Activated T-helper 2 cell treated with anti-CD3 and anti-CD28 coated beads, Interferon-gamma antibody, Interleukin-2, Interleukin-4, amounts not matched to agents 10 μg/mL and 5 μg/mL and 100 μg/mL, durations not matched to agents 14 hours and 24 hours and 36 hours (primary cell): ENCODE data around the gene ENSA. TPM values are rescaled to one million over a fixed set of nuclear protein-coding genes. Genes with fewer than 3 reads are reported as not detected.
"Not testable (repeated sequence)": the region's sequence is repeated elsewhere in the genome, so short reads cannot be mapped to it uniquely, and the experiment has no call there.

Source experiments
- DNase-seq: peaks from one replicate; pipeline ENCODE4 v3.0.0; 2021; ENCODE audit warnings: low spot score
- H3K27ac Mint-ChIP-seq: one replicate; pipeline ENCODE4 v1.8.0; 2021; ENCODE audit warnings: mixed read lengths
- H3K27me3 Mint-ChIP-seq: one replicate; pipeline ENCODE4 v1.8.0; 2021; ENCODE audit warnings: low read depth, mixed read lengths
- H3K36me3 Mint-ChIP-seq: one replicate; pipeline ENCODE4 v1.8.0; 2021; ENCODE audit warnings: low read depth, mixed read lengths
- H3K4me1 Mint-ChIP-seq: one replicate; pipeline ENCODE4 v1.8.0; 2021; ENCODE audit warnings: low read depth, mixed read lengths
- H3K4me3 Mint-ChIP-seq: one replicate; pipeline ENCODE4 v1.8.0; 2021; ENCODE audit warnings: low read depth, mild to moderate bottlenecking, moderate library complexity, mixed read lengths
- H3K9me3 Mint-ChIP-seq: one replicate; pipeline ENCODE4 v1.8.0; 2021; ENCODE audit warnings: mixed read lengths
- intact Hi-C: fragments of 100-400 bp; cut with micrococcal nuclease; formaldehyde crosslinking; loops from one replicate; pipeline ENCODE4 v1.15.1; 2023
- total RNA-seq: library from RNA; stranded (reverse); gene quantifications from 2 replicates; pipeline ENCODE4 v1.2.3, GENCODE V29; 2022

Gene ENSA
- total RNA-seq, 1 donor from 2014 or later: 253 TPM

DNA sequence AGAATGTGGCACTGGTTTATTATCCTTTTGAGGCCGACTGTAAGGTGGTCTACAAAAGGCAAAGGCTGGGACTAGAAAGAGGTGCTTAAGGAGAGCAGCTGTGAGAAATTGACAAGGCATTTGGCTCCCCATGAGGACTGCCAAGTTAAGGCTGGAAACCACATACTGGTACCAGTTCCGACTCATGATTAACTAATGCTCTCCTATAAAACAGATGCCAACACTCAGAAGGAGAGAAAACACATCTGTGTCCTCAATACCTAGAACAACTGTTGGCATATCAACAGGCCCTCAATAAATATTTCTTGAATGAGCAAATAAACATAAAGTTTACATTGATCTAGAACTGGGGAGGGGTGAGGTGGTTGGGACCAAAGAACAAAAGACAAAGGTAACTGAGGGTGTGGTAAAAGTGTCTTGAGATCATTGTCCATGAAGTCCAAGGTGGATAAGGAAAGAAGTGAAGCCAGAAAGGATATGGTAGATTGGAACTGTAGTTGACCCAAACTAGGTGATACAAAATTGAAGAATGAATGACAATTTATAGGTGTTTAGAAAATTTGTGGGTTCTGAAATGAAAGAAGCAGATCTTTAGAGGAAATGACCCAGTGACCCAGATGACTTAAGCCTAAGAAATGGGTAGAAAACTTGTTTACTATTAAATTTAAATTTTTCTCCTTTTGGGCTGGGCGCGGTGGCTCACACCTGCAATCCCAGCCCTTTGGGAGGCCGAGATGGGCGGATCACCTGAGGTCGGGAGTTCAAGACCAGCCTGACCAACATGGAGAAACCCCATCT, 33.1 kb downstream of the ENSA start:
- Mint-ChIP-seq H3K36me3 (peaks cover 27% of the 10 kb centered on the region), H3K4me3 (no peak overlapping the region), H3K9me3 (no peaks in the 10 kb centered on the region), H3K27me3 (no peaks in the 10 kb centered on the region), H3K4me1 (peaks cover 3% of the 10 kb centered on the region), H3K27ac (peak overlapping the region; percentile 2)
- no peak for DNase-seq
- intact Hi-C loops: no loop called here

DNA sequence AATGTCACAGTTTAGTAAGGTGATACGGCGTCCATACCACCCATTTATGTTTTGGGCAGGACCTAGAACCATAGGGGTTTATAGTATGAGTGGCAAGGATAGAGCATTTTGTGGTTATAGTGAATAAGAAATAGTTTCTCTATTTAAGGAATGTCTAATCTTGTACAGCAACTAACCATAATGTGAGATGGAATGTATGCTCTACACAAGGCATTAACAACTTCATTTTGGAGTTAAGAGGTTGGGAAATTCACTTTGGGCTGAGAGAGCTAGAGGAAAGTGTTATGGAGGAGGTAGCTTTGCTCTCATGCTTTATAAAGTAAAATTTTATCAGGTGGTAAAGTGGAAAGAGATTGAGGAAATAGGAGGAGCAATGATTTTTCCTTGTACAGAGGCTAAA, 47.0 kb downstream of the ENSA start:
- intact Hi-C loops: no loop called here
- peaks cover 11% of the 10 kb centered on the region for H3K4me1 Mint-ChIP-seq
- no peaks in the 10 kb centered on the region for H3K9me3 Mint-ChIP-seq
- no peak for DNase-seq
- H3K4me3 Mint-ChIP-seq: no peak overlapping the region
- H3K36me3 Mint-ChIP-seq: peaks cover 33% of the 10 kb centered on the region
- H3K27me3 Mint-ChIP-seq: no peaks in the 10 kb centered on the region
- H3K27ac Mint-ChIP-seq: no peak overlapping the region

DNA sequence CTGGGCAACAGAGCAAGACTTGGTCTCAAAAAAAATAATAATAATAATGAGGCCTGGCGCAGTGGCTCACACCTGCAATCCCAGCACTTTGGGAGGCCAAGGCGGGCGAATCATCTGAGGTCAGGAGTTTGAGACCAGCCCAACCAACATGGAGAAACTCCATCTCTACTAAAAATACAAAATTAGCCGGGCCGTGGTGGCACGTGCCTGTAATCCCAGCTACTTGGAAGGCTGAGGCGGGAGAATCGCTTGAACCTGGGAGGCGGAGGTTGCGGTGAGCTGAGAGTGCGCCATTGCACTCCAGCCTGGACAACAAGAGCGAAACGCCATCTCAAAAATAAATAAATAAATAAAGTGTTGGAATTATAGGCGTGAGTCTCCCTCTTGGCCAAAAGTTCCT, 47.5 kb downstream of the ENSA start:
- DNase-seq, H3K27me3 Mint-ChIP-seq, H3K4me3 Mint-ChIP-seq, H3K9me3 Mint-ChIP-seq, H3K27ac Mint-ChIP-seq, intact Hi-C loops: not testable (repeated sequence)
- peaks cover 37% of the 10 kb centered on the region for H3K36me3 Mint-ChIP-seq
- H3K4me1 Mint-ChIP-seq: peaks cover 11% of the 10 kb centered on the region

DNA sequence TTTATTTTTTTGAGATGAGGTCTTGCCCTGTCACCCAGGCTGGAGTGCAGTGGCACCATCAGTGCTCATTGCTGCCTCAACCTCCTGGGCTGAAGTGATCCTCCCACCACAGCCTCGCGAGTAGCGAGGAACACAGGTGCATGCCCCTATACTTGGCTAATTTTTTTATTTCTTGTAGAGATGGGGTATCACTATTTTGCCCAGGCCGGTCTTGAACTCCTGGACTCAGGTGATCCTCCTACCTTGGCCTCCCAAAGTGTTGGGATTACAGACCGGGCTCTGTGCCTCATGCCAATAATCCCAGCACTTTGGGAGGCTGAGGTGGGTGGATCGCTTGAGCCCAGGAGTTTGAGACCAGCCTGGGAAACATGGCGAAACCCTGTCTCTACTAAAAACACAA, 48.0 kb downstream of the ENSA start:
- H3K36me3 Mint-ChIP-seq: peaks cover 42% of the 10 kb centered on the region
- intact Hi-C loops, H3K9me3 Mint-ChIP-seq, H3K27ac Mint-ChIP-seq, H3K4me3 Mint-ChIP-seq, DNase-seq, H3K27me3 Mint-ChIP-seq: not testable (repeated sequence)
- peaks cover 11% of the 10 kb centered on the region for H3K4me1 Mint-ChIP-seq

DNA sequence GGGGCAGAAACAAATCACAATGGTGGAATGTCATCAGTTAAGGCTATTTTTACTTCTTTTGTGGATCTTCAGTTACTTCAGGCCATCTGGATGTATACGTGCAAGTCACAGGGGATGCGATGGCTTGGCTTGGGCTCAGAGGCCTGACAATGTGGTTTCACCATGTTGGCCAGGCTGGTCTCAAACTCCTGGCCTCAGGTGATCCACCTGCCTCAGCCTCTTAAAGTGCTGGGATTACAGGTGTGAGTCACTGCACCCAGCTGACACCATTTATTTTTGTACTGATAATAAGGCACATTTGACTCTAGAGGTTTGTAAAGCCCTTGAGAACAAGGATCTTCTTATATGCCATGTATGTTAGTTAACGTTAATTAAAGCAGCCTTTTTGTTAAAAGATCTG, 48.4 kb downstream of the ENSA start:
- intact Hi-C loops, DNase-seq, H3K9me3 Mint-ChIP-seq, H3K27ac Mint-ChIP-seq, H3K27me3 Mint-ChIP-seq: not testable (repeated sequence)
- Mint-ChIP-seq H3K4me3 (peak overlapping the region; percentile 56), H3K36me3 (peaks cover 47% of the 10 kb centered on the region), H3K4me1 (peaks cover 14% of the 10 kb centered on the region)

DNA sequence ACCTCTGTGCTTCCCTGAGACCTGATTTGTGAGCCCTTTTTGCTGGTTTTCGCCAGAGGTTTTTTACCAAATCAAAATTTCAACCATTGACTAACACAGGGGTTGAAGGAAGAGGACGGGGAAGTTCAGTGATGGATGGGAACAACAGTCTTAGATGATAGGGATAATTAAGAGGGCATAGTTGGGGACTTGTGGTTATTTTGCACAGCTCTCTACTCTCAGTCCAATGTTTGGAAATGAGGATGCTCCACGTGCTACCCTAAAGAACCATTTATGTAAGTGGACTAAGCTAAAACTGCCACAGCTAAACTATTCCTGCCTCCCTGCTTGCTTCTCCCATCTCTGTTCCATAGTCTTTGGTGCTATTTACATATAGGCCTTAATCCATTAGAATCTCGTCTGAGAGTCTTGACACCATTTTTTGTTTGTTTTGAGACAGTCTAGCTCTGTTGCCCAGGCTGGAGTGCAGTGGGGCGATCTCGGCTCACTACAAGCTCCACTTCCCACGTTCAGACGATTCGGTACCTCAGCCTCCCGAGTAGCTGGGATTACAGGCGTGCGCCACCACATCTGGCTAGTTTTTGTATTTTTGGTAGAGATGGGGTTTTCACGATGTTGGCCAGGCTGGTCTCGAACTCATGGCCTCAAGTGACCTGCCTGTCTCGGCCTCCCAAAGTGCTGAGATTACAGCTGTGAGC, 49.3 kb downstream of the ENSA start:
- peaks cover 21% of the 10 kb centered on the region for H3K4me1 Mint-ChIP-seq
- H3K4me3 Mint-ChIP-seq: peak overlapping the region; percentile 82
- intact Hi-C loops: loop anchor here (1.0 to 2.0 kb wide), 3 partner anchors 18 to 215 kb away; partner anchors contain the start of gene RPRD2
- H3K27me3 Mint-ChIP-seq: no peaks in the 10 kb centered on the region
- DNase-seq: no peak
- H3K9me3 Mint-ChIP-seq: no peaks in the 10 kb centered on the region
- H3K36me3 Mint-ChIP-seq: peaks cover 50% of the 10 kb centered on the region
- H3K27ac Mint-ChIP-seq: peak overlapping the region; percentile 84

DNA sequence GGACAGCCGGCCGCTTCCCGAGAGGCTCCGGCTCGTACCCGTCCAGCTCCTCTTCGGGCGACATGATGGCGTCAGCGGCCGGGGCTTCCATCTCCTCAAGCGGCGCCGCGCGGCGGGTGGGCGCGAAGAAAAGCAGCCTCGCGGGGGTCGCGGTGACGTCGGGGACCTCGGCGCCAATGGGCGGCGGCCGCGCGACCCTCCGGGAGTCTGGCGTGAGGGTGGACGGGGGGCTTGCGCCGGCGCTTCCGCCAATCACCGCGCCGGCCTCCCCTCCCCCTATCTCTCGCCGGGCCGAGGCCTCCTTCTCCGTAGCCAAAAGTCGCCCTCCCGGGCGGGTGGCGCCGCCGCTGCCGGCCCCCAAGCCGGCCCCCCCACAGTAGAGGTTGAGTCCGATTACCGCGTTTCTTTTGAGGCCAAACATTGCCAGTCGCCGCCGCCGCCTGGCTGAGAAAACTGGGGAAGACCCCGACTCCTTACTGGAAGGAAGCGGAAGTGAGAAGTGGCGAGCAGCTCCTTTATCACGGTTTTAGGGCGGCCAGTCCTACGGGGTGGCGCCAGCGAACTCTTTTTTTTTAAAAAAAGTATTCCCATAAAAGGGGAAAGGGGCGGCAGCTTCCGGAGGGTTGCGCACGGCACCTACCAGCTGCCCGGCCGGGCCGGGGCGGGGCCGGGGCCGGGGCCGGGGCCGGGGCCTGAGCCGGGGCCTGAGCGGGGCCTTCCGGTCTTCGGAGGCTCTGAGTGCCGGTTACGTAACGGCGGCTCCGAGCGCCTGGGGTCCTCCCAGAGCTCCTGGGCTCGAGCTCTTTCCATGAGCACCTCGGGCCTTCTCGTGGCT, 50.1 kb downstream of the ENSA start, which contains the start of gene MCL1:
Gene MCL1 (minus strand): TSS at position 501 of the 835 bp plus-strand sequence. CDS start 80 bp downstream, at position 421.
- H3K4me1 Mint-ChIP-seq: peaks cover 29% of the 10 kb centered on the region
- peak within 1 kb of the TSS; percentile 98 for H3K27ac Mint-ChIP-seq
- peak within 1 kb of the TSS; percentile 98 for H3K4me3 Mint-ChIP-seq
- peaks cover 56% of the 10 kb centered on the region for H3K36me3 Mint-ChIP-seq
- peak; percentile 89 for DNase-seq
- no peaks in the 10 kb centered on the region for H3K9me3 Mint-ChIP-seq
- intact Hi-C loops: loop anchor here (1.0 to 2.0 kb wide), 3 partner anchors 17 to 215 kb away; partner anchors contain the start of gene RPRD2
- no peaks in the 10 kb centered on the region for H3K27me3 Mint-ChIP-seq

DNA sequence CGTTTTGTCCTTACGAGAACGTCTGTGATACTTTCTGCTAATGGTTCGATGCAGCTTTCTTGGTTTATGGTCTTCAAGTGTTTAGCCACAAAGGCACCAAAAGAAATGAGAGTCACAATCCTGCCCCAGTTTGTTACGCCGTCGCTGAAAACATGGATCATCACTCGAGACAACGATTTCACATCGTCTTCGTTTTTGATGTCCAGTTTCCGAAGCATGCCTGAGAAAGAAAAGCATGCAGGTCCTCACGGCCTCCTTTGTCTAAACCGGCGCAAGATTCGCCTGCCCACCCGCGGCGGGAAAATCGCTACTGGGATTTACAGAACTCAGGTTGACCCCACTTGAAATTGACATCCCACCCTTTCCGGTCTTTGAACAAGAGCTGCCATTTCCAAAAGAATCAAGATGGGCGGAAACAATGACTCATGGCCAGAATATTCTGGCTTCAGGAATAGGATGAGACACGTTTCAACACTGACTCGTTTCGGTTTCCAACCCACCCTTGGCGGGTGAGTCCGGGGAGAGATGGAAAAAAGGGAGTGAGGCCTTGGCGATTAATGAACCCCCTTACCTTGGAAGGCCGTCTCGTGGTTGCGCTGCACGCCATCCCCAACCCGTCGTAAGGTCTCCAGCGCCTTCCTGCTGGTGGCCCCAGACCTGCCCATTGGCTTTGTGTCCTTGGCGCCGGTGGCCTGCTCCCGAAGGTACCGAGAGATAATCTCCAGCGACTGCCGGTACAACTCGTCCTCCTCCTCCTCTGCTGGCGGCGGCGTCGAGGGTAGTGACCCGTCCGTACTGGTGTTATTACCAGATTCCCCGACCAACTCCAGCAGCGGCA, 50.9 kb downstream of the ENSA start:
- no peaks in the 10 kb centered on the region for H3K27me3 Mint-ChIP-seq
- peak overlapping the region; percentile 98 for H3K27ac Mint-ChIP-seq
- peaks cover 35% of the 10 kb centered on the region for H3K4me1 Mint-ChIP-seq
- intact Hi-C loops: loop anchor here (1.0 to 2.0 kb wide), 5 partner anchors 11 to 214 kb away; partner anchors contain the start of genes ENSA and RPRD2
- DNase-seq: peak; percentile 49
- peaks cover 62% of the 10 kb centered on the region for H3K36me3 Mint-ChIP-seq
- H3K4me3 Mint-ChIP-seq: peak overlapping the region; percentile 98
- H3K9me3 Mint-ChIP-seq: no peaks in the 10 kb centered on the region

DNA sequence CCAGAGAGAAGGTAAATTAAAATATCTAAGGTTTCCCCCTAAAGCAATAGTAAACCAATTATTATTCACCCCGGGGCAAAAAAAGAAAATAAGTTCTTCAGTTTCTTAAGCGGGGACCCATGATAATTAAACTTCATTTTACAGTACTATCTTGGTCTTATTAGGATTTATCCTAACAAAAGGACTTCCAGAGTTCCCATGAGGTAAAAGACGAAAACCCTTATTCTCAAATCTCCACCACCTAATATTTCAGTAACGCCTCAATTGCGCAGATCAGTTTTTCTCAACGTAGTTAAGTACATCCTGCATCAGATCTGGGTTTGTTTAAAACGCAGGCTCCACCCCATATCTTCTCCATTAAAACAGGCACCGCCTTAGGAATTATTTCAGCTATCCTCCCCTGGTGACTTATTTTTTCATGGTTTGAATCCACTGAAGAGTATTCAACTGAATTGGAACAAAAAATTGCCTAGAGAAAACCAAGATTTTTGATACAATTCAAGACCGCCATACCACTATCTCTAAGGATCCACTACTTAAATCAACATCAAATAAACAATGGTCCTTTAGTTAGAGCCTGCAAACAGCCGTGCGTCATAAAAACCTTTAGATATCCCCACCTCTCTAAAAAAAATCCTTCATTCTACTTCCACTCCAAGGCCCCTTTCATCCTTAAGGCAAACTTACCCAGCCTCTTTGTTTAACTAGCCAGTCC, 51.7 kb downstream of the ENSA start:
- intact Hi-C loops: loop anchor here (1.0 to 2.0 kb wide), 3 partner anchors 10 to 213 kb away; partner anchors contain the start of genes ENSA and RPRD2
- no peaks in the 10 kb centered on the region for H3K9me3 Mint-ChIP-seq
- no peak for DNase-seq
- H3K27me3 Mint-ChIP-seq: no peaks in the 10 kb centered on the region
- H3K4me3 Mint-ChIP-seq: peak overlapping the region; percentile 98
- H3K36me3 Mint-ChIP-seq: peaks cover 70% of the 10 kb centered on the region
- peak overlapping the region; percentile 98 for H3K27ac Mint-ChIP-seq
- peaks cover 43% of the 10 kb centered on the region for H3K4me1 Mint-ChIP-seq

DNA sequence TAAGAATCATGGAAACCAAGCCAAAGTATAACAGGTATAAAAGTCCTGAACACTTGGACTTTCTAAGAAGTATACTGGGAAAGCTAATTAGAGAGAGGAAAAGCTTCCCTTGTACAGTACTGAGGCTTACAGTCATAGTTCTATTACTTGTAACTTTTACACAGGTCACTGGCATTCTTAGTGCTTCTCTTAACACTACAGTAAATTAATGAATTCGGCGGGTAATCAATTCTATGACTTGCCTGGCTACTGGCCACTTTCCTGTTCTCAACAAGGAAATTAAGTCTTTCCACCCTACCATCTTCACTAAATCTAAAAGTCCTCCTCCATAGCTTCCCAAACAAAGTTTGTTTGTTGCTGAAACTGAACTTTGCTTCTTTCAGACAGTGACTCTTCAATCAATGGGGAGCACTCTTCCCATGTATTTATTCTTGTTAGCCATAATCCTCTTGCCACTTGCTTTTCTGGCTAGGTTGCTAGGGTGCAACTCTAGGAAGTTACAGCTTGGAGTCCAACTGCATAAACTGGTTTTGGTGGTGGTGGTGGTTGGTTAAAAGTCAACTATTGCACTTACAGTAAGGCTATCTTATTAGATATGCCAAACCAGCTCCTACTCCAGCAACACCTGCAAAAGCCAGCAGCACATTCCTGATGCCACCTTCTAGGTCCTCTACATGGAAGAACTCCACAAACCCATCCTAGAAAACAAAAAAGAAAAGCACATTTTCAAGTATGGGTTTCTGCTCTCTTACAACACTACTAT, 52.4 kb downstream of the ENSA start:
- intact Hi-C loops: no loop called here
- Mint-ChIP-seq H3K27ac (peak overlapping the region; percentile 98), H3K27me3 (no peaks in the 10 kb centered on the region), H3K9me3 (no peaks in the 10 kb centered on the region), H3K4me3 (peak overlapping the region; percentile 98), H3K36me3 (peaks cover 74% of the 10 kb centered on the region), H3K4me1 (peaks cover 42% of the 10 kb centered on the region)
- no peak for DNase-seq

DNA sequence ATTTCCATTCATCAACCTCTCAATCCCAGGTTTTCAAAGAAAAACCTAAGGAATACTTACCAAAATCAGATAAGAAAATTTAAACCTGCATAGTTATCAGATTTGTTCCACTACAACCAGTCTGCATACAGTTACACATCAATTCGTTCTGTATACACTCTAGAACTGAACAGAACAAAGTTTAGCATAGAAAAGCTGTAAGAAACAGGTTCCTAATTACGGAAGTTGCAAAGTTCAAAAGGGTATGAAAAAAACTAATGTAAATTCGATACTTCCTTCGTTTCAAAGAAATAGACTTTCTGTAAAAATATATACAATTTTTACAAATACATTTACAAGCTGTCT, 53.1 kb downstream of the ENSA start:
- H3K9me3 Mint-ChIP-seq: no peaks in the 10 kb centered on the region
- peaks cover 79% of the 10 kb centered on the region for H3K36me3 Mint-ChIP-seq
- intact Hi-C loops: no loop called here
- H3K4me1 Mint-ChIP-seq: peaks cover 42% of the 10 kb centered on the region
- H3K27me3 Mint-ChIP-seq: no peaks in the 10 kb centered on the region
- peak overlapping the region; percentile 72 for H3K27ac Mint-ChIP-seq
- DNase-seq: no peak
- H3K4me3 Mint-ChIP-seq: peak overlapping the region; percentile 98
